OCI-M1 (cell line): ENCODE results near the gene CNPY1.
"Not testable (repeated sequence)": the region's sequence is repeated elsewhere in the genome, so short reads cannot be mapped to it uniquely, and the experiment has no call there.

Experiments used
- DNase-seq: peaks from one replicate; lab custom pipeline; 2025; lab: John Stamatoyannopoulos, UW

CNPY1 gene

GRCh38 chr7:155533120-155533826 is 13.1 kb downstream of the CNPY1 start:
- DNase-seq, result no peak

- DNase-seq, result no peak
Observed at GRCh38 chr7:155532792-155533119, 13.6 kb downstream of the CNPY1 start.

DNA sequence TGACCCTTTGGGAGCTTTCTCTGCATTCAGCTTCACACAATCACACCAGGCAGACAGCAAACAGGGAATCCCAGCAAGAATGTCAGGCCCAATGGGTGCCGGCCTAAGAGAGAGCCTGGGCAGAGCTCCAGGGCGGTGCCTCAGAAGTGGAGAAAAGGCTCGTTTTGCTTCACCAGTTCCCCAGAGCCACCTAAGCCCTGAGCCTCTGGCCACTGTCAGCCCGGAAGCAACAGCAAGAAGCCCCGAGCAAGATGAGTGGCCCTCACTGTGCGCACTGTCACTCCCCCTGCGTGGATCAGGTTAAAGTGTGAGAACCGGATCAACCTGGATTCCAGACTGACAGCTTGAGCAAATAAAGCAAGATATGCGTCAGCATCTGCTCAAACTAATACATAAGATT is 14.7 kb downstream of the CNPY1 start:
- no peak for DNase-seq

DNA sequence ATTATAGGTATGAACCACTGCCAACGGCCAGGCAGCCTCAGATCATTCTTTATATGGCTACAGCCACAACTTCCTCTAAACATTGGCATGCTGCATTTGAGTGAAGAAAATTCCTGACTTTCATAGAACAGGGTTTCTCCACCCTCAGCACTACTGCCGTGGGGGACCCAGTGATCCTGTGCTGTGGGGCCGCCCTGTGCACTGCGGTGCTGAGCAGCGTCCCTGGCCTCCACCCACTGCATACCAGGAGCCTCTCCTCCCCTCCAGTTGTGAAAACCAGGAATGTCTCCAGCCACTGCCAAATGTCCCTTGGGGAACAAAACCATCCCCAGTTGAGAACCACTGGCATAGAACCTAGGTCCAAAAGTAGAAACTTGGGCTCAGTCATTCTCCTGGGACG is 15.8 kb downstream of the CNPY1 start:
- no peak for DNase-seq

- no peak for DNase-seq
Observed at GRCh38 chr7:155529845-155530244, 16.5 kb downstream of the CNPY1 start.

DNA sequence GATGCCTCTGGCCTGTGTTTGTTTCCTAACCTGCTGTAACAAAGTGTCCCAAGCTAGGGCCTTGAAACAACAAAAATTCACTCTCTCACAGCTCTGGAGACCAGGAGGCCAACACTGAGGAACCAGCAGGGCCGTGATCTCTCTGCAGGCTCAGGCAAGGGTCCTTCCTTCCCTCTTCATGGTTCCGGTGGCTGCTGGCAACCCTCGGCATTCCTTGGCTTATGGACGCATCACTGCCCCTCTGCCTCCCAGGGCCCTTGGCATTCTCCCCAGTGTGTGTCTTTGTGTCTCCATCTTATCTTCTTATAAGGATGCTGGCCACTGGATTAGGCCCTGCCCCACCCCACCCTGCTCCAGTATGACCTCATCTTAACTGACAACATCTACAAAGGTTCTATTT is 17.0 kb downstream of the CNPY1 start:
- DNase-seq, result no peak

- no peak for DNase-seq
Observed at GRCh38 chr7:155527664-155528063, 18.7 kb downstream of the CNPY1 start.

DNA sequence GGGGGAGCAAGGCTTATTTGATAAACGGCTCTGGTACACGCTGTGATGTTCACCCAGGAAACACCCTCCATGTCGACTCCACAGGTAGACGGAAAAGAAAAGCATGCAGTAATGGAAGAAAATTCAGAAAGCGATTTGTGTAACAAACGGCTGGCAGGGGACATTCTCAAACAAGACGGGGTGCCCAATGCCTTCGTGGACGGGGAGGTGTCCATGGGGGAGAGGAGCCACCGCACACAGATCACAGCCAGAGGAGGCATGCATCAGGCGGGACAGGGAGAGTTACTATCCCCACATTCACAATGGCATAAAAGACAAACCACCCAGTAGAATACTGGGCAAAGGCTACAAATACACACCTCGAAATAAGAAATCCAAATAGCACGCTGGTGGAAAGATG is 20.1 kb downstream of the CNPY1 start:
- DNase-seq, result no peak

DNA sequence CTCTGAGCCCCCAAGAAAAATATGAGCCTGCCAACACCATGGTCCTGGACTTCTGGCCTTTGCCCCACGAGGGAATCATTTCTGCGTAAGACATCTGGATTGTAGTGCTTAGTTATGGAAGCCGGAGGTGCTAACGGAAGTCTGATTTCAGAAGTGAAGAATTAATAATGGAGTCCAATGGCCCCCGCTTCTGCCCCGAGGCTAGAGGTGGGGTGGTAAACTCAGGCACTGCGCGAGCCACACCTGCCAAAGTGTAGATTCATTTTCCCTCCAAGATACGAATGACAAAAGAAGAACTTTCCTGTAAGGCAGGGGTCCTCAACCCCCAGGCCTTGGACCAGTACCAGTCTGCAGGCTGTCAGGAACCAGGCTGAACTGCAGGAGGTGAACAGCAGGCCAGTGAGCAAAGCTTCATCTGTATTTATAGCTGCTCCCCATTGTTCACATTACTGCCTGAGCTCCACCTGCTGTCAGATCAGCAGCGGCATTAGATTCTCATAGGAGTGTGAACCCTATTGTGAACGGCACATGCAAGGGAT is 22.3 kb downstream of the CNPY1 start:
- no peak for DNase-seq

DNA sequence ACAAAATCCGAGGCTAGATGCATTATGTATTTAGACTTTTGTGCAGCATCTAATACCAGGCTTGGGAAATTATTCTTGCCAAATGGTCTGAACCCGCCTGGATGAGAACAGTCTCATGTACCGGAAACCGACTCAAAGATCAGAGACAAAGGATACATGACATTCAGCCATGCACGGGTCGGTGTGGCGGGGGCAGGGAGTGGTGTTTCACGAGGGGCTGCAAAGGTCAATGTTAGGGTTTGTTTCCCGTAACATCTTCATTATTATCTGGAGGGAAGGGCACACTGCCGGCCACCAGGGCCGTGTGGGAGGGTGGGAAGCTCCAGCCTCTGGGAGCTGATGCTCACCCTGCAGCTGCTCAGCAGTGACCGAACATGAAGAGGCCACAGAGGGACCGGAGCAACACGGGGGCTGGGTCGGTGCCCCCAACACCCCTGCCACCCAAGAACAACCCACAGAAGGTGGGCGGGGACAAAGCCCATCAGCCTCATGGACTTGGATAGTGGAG is 23.1 kb downstream of the CNPY1 start:
- DNase-seq, result no peak

GRCh38 chr7:155521743-155522398 is 24.5 kb downstream of the CNPY1 start:
- DNase-seq, result no peak

DNA sequence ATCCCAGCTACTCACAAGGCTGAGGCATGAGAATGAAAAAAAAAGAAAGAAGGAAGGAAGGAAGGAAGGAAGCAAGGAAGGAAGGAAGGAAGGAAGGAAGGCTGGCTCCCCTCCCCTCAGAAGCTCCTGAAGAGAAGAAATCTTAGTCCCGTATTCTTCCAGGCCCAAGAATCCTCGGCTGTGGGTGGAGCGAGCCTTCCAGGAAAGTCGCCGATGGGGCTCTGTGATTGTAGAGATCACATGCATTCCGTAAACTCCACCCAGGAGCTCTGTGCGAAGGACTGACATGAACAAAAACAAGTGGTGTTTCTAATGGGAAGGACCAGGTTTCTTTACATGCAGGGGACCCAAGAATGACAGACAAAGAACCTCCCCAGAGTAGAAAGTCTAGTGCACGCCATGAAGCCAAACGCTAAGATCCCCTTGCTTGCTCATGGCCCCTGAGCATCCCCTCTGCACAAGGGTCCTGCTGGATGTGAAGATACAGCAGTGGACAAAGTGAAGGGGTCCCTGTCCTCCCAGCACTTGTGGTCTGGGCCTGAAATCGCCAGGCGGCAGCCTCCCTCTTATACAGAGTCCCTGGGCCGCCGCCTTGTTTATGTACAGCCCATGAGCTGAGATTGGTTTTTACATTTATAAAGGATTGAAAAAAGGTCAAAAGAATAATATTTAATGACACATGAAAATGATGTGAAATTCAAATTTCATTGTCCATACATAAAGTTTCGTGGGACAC is 25.2 kb downstream of the CNPY1 start:
- DNase-seq, result no peak

DNA sequence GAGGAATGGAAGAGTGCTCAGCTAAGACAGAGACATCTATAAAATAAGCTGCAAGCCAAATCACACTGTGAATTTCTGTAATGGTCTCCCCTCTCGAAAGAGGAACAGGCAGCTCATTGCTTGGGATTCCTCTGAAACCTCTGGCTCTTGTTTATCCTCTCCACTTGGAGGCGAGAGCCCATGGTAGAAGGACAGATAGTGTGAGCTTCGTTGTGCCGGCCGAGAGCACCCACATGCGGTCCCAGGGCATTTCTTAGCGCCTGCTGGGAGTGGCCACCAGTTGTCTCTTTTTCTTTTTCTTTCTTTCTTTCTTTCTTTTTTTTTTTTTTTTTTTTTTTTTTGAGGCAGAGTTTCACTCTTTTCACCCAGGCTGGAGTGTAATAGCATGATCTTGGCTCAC is 26.2 kb downstream of the CNPY1 start:
- DNase-seq, result no peak

DNA sequence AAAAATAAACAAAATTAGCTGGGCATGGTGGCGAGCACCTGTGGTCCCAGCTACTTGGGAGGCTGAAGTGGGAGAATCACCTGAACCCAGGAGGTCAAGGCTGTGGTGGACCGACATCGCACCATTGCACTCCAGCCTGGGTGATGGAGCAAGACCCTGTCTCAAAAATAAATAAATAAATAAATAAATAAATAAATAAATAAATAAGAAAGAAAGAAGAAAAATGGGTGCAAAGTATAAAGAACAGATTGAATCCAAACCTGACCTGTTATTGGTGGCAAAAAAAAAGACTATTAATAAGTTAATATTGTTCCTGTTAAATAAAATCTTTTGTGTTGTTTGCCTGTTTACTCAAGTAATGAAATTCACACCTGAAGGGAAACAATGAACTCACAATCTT is 27.0 kb downstream of the CNPY1 start:
- DNase-seq, result not testable (repeated sequence)

DNA sequence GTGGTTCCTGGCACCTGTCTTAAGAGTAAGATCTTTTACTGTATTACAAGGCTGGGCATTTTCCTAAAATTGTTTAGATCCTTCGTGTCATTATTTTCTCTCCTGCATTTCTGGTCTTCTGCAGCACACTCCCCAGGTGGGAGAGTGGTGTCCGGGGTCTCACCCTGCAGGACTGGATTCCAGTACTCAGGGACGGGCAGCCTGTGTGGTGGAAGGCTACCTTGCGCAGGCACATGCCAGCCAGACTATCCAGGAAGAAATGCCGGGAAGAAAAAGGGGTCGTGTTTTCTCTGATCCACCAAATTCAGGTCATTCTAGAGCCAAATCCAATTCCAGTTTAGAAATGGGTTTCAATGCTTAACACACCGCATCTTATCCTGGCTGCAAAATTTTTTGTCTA is 27.7 kb downstream of the CNPY1 start:
- no peak for DNase-seq

DNA sequence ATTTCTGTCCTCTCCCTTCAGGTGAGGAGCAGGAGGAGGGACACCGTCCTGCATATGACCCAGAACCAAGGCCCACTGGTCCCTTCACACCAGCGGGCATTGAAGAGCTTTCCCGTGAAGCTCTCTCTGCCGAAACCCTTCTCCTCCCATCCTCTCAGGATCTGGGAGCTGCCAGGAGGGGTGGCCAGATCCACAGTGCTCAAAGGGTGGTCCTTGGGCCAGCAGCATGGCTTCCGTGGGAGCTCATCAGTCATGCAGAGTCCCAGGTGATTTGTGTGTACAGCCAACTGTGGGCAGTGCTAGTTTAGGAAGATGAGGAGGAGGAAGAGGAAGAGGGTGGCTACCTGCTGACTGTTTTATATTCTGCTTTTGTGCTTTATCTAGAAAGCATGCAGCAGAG is 28.4 kb downstream of the CNPY1 start:
- no peak for DNase-seq

DNA sequence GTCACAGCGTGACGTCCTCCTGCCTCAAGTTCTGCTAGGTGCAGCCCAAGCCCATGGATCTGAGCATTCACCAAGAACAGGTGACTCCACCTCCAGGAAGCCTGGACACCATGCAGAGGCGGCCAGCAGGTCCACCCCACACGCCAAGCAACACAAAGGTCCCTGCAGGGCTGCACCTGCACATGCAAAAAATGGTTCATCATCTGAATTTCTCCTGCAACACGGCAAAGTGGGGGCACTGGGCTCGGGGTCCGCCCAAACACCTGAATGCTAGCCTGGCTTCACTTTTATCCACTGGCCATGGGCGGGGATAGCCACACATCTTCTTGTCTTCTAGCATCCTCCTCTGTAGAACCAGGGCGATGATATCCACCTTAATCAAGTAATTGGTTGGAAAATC is 28.9 kb downstream of the CNPY1 start:
- no peak for DNase-seq

GRCh38 chr7:155516466-155516865 is 29.9 kb downstream of the CNPY1 start:
- no peak for DNase-seq

DNA sequence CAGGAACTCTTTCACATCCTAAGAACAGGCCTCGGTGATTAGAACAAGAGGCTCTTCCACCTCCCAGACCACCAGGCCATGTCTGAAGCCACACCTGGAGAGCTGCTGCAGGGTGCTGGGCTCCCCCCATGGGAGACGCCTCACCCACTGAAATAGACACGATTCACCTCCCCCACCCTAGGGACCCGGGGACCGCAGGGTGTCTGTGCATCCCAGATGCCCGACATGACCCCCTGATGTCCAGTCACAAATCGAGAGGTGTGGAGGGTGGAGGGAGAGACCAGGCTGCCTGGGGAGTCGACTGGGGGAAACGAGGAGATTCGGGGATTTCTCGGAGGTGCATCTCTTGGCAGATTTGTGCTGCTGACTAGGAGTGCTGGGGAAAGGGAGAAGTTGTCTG is 31.0 kb downstream of the CNPY1 start:
- no peak for DNase-seq

- DNase-seq, result no peak
Observed at GRCh38 chr7:155514296-155514695, 32.1 kb downstream of the CNPY1 start.

DNA sequence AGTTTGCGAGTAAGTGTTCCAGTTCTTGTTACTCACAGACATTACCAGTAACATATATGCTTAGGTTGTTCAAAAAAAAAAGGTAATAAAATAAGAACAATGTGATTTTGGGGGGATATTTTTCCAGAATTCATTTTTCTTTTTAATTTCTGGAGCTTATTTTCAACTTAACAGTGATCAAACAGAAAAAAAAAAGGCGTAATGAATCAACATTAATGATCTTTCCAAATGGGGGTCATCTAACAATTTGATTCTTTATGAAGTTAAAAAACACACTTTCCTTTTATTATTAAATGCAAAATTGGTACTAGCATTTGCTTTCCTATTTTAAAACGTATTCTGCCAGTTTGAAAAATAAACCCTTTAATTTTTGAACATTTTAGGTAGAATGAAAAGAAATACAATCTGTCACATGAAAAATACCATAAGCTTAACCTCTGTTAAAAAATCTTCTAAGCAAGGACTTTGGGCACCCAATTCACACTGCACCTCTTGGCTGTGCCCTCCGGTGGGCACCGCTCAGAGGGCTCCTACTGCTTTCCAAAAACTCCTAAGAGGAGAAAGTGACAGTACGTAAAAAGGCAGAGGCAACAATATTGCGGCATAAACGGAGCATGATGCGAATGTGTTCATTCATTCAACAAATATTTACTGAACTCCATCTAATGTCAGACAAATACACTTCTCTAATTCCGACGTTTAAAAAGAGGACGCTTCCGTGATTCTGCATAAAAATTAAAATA is 32.6 kb downstream of the CNPY1 start:
- DNase-seq, result no peak

- no peak for DNase-seq
Observed at GRCh38 chr7:155512246-155512887, 34.0 kb downstream of the CNPY1 start.
